B cell (primary cell): ENCODE data around the gene EEF1B2.

ENCODE experiments used
- CTCF ChIP-seq: fragments of 200-600 bp; IDR thresholded peaks from one replicate; pipeline ENCODE4 v1.8.0; 2022; ENCODE audit warnings: antibody characterized with exemption, mild to moderate bottlenecking
- EZH2 ChIP-seq: IDR thresholded peaks from 2 replicates; pipeline ENCODE4 v1.6.1; 2012; ENCODE audit warnings: borderline replicate concordance, low read depth, mild to moderate bottlenecking, moderate library complexity, low read length; ENCODE audit not compliant: insufficient read depth, poor library complexity, severe bottlenecking

- TF ChIP-seq CTCF (no peak), EZH2 (no peak)
Measured at GRCh38 chr2:206160125-206160806, 571 bp downstream of the EEF1B2 start.
